NCI-H1048 (cell line): Measurements from ENCODE around the gene SULT1C2.
"Not testable (repeated sequence)": the region's sequence is repeated elsewhere in the genome, so short reads cannot be mapped to it uniquely, and the experiment has no call there.

Experiments
- DNase-seq: peaks from one replicate; lab custom pipeline; 2025; lab: John Stamatoyannopoulos, UW

The SULT1C2 gene

DNA sequence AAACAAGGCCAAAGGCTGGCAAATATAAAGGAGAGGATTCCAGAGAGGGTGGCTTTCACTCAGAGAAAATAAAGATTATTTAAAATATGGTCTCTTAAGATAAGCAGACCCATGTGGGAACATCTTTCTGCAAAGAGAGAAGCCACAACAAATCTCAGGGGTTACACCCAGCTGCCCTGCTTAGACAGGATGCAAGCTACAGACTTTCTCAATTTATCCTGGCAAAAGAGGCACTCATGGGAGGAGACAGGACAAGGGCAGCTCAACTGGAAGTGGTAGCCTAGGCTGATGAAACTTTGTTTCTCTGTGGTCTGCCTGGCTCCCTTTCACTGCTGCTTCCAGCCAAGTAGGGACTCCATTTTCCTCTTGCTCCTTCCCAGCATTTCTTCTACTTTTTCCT is 63.2 kb downstream of the SULT1C2 start:
- DNase-seq = no peak

DNA sequence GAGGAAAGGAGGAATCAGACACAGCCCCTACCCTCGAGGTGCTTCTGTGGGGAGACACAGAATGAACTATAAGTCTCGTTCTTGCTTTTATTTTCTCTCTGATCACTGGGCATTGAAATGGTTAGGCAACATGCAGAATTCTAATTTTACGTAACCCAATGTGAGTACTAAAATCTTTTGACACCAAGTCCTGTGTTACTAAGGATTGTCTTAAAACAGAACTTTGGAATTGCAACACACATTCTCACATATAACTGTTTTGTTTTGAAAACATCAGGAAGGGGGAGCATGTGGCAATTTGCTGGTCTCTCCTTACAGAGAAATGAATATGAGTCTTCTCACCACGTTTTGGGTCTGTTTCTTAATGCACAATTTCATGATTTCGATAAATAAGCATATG is 65.4 kb downstream of the SULT1C2 start:
- no peak for DNase-seq

DNA sequence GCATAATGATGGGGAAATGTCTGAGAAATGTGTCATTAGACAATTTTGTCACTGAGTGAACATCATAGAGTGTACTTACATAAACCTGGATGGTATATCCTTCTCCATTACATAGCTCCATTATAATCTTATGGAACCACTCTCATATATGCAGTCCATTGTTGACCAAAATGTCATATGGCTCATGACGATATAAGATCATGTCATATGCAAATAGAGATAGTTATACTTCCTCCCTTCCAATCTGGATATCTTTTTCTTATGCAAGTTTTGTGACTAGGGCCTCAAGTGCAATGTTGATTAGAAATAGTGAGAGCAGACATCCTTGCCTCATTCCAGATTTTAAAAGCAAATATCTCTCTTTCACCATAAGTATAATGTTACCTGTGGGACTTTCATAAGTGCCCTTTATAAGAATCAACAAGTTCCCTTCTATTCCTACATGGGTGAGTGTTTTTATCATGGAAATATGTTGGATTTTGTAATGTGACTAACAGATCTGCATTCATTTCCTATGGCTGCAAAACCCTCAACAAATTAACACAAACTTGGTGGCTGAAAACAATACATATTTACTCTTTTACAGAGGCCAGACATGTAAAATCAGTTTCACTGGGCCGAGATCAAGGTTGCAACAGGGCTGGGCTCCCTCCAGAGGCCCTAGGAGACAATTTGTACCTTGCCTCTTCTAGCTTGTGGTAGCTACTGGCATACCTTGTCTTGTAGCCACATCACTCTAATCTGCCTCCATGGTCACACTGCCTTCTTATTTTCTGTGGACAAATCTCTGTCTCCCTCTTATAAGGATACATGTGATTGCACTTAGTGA is 67.4 kb downstream of the SULT1C2 start:
- no peak for DNase-seq

DNA sequence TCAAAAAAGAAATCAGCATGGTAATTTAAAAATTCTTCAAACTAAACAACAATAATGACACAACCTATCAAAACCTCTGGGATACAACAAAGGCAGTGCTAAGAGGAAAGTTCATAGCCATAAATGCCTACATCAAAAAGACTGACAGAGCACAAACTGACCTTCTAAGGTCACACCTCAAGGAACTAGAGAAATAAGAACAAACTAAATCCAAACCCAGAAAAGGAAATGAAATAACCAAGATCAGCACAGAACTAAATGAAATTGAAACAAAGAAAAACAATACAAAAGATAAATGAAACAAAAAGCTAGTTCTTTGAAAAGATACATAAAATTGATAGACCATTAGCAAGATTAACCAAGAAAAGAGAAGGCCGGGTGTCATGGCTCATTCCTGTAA is 70.6 kb downstream of the SULT1C2 start:
- not testable (repeated sequence) for DNase-seq
